ENCODE measurements around the gene SMC4. TPM values are rescaled to one million over a fixed set of nuclear protein-coding genes. Genes with fewer than 3 reads are reported as not detected.
A peak's percentile ranks its signal among the peaks of the same experiment; 100 is the strongest.

The SMC4 gene
- total and polyA plus RNA-seq, 12 donors: 10.5 to 71.7 (median 25.4) TPM

DNA sequence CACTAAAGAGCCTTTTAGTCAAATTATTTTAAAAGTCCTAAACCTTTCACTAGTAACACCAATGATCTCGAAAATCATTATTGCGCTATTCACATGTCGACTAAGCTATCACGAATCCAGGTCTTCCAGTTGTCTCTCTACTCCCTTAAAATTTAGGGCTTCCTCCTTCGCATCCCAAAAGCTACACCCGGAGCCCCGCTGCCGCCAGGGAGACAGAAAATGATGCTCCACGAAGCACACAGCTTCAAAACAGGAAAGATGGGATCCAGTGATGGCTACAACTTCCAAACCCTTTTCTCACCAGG is 678 bp upstream of the SMC4 start:
- intact Hi-C loops (cut with DNase I): no loop called here
- DNase-seq: no peak
- no peak for TF ChIP-seq POLR2A (IDR thresholded peaks at IDR 0.05)
- TF ChIP-seq CTCF (IDR thresholded peaks at IDR 0.05): peak in 2 of 6 experiments; percentile 15 to 33
- 0 to 1% (median 0%) methylated on average over 9 of the region's 9 CpGs for WGBS, 4 donors
- Histone ChIP-seq H3K9me3 (replicated peaks in 1 of 3) (no peaks in the 10 kb centered on the region), H3K4me1 (replicated peaks in 1 of 2) (peaks cover 0 to 9% of the 10 kb centered on the region in 2 donors), H3K27me3 (no peaks in the 10 kb centered on the region), H3K36me3 (replicated peaks in 1 of 2) (no peaks in the 10 kb centered on the region), H3K27ac (peak overlapping the region in 4 of 5 donors; percentile 79 to 90 (median 85)), H3K4me3 (peak overlapping the region; percentile 66 to 79 (median 72))

DNA sequence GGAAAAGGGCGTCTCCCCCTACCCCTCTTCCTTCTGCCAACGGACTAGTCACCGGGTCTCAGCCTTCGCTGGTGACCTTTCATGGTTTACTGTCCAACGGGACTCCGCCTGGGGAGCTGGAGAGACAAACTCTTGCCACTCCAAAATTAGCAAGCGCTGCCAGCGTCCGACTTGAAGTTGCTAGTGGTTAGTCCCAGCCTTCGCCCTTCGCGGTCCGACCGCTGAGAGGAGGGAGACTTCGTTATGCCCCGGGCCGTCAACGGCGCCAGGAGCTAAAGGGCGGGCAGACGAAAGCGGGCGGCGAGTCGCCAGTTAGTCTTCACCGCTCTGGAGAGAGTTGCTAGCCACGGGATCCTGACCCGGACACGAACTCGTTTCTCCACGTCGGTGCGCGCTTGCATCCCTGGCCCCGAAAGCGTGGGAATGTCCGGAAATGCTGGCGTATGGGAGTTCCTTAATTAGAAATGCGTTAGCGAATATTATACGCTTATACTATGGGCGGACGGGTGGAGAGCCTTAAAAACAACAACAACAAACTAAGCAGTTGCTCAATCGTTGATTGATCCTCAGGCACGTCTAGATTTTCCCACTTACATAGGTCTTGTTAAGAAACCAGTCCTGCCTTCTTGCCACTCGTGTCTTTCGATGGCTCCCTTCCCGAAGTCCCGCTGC is 716 bp downstream of the SMC4 start:
- no peaks in the 10 kb centered on the region for H3K27me3 ChIP-seq
- intact Hi-C loops (cut with DNase I): no loop called here
- DNase-seq: peak; percentile 49 to 70 (median 57)
- H3K27ac ChIP-seq: peak overlapping the region; percentile 79 to 90 (median 83)
- H3K9me3 ChIP-seq (replicated peaks in 1 of 3): no peaks in the 10 kb centered on the region
- 0 to 1% (median 0%) methylated on average over 24 to 49 of the region's 49 CpGs for WGBS, 4 donors
- no peak for TF ChIP-seq CTCF (IDR thresholded peaks at IDR 0.05)
- TF ChIP-seq POLR2A (IDR thresholded peaks at IDR 0.05): no peak
- no peaks in the 10 kb centered on the region for H3K36me3 ChIP-seq (replicated peaks in 1 of 2)
- peak overlapping the region; percentile 39 to 73 (median 68) for H3K4me3 ChIP-seq
- H3K4me1 ChIP-seq (replicated peaks in 1 of 2): peaks cover 0 to 9% of the 10 kb centered on the region in 2 donors

GRCh38 chr3:160400702-160401150 is 1.3 kb downstream of the SMC4 start:
- peaks cover 0 to 9% of the 10 kb centered on the region in 2 donors for H3K4me1 ChIP-seq (replicated peaks in 1 of 2)
- intact Hi-C loops (cut with DNase I): no loop called here
- no peaks in the 10 kb centered on the region for H3K9me3 ChIP-seq (replicated peaks in 1 of 3)
- peak overlapping the region in 4 of 5 donors; percentile 79 to 90 (median 85) for H3K27ac ChIP-seq
- no peaks in the 10 kb centered on the region for H3K27me3 ChIP-seq
- no peaks in the 10 kb centered on the region for H3K36me3 ChIP-seq (replicated peaks in 1 of 2)
- no peak for TF ChIP-seq POLR2A (IDR thresholded peaks at IDR 0.05)
- WGBS, 4 donors: 0 to 1% (median 0%) methylated on average over 19 to 51 of the region's 51 CpGs
- peak; percentile 22 to 56 (median 35) for DNase-seq
- H3K4me3 ChIP-seq: peak overlapping the region; percentile 5 to 73 (median 52)

DNA sequence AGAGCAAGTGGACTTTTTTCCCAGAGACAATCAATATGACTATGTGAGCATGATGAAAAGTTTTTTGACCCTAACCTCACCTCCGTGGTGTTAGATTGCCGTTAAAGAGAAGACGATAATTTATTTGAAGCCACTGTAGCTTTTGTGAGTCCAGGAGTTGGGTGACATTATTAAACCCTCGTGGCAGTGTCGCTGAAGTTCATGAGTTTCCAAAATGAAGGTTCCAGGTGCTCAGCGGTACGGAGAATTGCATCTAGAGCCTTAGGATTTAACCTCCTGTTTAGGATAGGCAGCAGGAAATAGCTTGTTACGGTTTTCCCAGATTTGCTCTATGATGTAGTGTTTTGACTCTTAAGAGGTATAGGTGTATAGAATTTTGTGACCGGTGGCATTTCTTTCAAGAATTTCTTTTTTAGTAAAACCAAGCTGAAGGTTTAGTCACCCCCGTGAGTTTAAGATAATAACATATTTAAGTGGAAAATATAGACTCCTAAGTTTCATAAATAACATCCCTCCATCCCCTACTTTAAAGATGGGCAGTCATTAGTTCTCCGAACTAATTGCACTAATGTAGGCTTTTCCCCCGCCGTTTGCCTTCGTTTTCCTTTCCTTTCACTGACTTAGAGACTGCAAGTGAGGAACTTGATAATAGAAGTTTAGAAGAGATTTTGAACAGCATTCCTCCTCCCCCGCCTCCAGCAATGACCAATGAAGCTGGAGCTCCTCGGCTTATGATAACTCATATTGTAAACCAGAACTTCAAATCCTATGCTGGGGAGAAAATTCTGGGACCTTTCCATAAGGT is 2.0 kb downstream of the SMC4 start:
- 13 to 18% (median 15%) methylated on average over 16 of the region's 16 CpGs for WGBS, 4 donors
- intact Hi-C loops (cut with DNase I): no loop called here
- H3K27ac ChIP-seq: peak overlapping the region in 3 of 5 donors; percentile 82 to 90 (median 88)
- H3K36me3 ChIP-seq (replicated peaks in 1 of 2): no peaks in the 10 kb centered on the region
- TF ChIP-seq POLR2A (IDR thresholded peaks at IDR 0.05): peak in 1 of 2 donors; percentile 41
- no peak for TF ChIP-seq CTCF (IDR thresholded peaks at IDR 0.05)
- H3K27me3 ChIP-seq: no peaks in the 10 kb centered on the region
- H3K4me3 ChIP-seq: peak overlapping the region in 2 of 4 donors; percentile 71 to 73
- peaks cover 0 to 9% of the 10 kb centered on the region in 2 donors for H3K4me1 ChIP-seq (replicated peaks in 1 of 2)
- DNase-seq: peak in 6 of 7 donors; percentile 26 to 57 (median 32)
- no peaks in the 10 kb centered on the region for H3K9me3 ChIP-seq (replicated peaks in 1 of 3)

Measured in adrenal gland (tissue), 12 donors.